ENCODE results near the gene RIC3.

RIC3 gene

GRCh38 chr11:8180469-8180868 lies 11.6 kb upstream of the RIC3 start:
- no peak for TF ChIP-seq CTCF (IDR thresholded peaks at IDR 0.05)

DNA sequence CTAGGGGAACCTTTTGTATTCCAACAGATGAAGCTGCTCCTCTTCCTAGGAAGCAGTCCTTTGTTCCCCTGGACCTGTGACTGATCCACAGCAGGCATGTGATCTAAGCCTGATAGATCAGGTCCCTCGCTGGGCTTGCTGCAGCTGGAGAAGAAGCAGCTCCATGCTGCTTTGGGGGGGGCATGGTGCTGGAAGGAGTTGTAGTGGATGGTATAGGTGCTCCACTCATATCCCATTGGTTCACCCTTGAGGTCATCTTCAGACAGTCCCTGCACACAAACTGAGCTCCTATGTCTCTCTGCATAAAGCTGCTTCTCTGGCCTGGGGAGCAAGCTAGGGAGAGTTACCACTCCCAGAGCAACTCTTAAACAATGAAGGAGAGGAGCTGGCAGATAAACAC lies 9.5 kb upstream of the RIC3 start:
- TF ChIP-seq CTCF (IDR thresholded peaks at IDR 0.05): no peak

GRCh38 chr11:8177136-8177535 lies 8.3 kb upstream of the RIC3 start:
- TF ChIP-seq CTCF (IDR thresholded peaks at IDR 0.05): no peak

- no peak for TF ChIP-seq CTCF (IDR thresholded peaks at IDR 0.05)
These were observed 1.0 kb downstream of the RIC3 start for GRCh38 chr11:8167796-8168195.

GRCh38 chr11:8164746-8165145 lies 4.1 kb downstream of the RIC3 start:
- TF ChIP-seq CTCF (IDR thresholded peaks at IDR 0.05): no peak

GRCh38 chr11:8156877-8157276 lies 11.9 kb downstream of the RIC3 start:
- TF ChIP-seq CTCF (IDR thresholded peaks at IDR 0.05): no peak

DNA sequence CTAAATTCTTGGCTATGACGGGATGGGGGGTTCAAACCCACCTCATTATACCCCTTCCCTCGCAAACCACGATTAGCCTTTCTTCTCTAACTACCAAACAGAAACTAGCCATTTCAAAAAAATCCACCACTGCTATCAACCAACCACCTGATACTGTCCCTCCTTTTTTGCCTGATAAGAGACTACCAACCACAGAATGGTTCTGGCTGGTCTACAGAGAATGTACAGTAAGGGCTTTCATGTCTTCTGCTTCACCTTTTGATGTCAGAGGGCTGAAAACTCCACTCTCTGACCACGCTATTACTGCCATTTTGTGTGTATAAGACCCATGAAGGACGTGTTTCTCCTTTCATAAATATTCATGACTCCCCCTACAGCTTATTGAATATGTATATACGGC lies 19.1 kb downstream of the RIC3 start:
- TF ChIP-seq CTCF (IDR thresholded peaks at IDR 0.05): no peak

DNA sequence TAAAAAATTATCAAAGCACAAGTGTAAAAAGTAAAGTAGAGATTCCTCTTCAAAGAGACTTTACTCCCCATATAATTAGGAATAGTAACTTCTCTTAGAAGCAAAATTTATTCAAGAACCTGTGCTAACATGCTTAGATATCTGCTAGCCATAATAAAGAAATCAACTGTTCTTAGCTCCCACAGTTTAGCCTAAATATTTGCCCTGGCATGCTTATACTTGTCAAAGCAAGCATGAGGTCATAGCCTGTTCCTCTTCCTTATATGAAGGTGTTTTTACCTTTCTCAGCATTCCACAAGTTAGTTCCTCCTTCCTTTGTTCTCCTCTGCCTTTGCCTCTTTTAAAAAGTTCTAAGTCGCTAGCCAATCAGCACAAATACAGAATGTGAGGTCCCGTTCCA lies 30.3 kb downstream of the RIC3 start:
- no peak for TF ChIP-seq CTCF (IDR thresholded peaks at IDR 0.05)
